T-helper 2 cell (primary cell): ENCODE data around the gene CALN1.
"Not testable (repeated sequence)": the region's sequence is repeated elsewhere in the genome, so short reads cannot be mapped to it uniquely, and the experiment has no call there.

Experiments used
- DNase-seq, 5 experiments: peaks; one replicate each; pipeline versions ENCODE4 v3.0.0 to v3.0.0-alpha.2; 2012 to 2022

CALN1 gene

DNA sequence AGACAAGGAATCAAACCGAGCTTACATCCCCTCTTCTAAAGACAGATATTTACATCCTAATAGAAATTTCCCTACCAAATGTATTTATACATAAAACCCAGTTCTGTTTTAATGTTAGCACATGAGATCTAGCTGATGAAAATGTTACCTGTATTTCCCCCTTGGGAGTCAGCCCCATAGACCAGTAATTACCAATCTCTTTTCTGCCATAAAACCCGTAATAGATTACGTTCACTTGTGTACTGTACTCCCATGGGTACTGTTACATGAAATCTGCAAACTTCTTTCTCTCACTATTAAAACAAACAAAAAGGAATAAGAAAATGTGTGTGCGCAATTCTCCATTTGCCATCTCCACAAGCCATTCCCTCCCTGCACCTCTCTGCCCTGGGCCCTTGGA lies 450.9 kb downstream of the CALN1 start:
- DNase-seq: no peak

DNA sequence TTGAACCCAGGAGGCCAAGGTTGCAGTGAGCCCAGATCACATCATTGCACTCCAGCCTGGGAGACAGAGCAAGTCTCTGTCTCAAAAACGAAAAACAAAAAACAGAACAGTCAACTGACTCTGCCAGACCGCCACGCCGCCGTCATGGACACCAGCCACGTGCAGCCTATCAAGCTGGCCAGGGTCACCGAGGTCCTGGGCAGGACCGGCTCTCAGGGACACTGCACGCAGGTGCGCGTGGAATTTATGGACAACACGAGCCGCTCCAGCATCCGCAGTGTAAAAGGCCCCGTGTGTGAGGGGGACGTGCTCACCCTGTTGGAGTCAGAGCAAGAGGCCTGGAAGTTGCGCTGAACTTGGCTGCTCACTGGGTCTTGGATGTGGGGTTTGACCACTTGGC lies 470.0 kb downstream of the CALN1 start:
- no peak for DNase-seq

DNA sequence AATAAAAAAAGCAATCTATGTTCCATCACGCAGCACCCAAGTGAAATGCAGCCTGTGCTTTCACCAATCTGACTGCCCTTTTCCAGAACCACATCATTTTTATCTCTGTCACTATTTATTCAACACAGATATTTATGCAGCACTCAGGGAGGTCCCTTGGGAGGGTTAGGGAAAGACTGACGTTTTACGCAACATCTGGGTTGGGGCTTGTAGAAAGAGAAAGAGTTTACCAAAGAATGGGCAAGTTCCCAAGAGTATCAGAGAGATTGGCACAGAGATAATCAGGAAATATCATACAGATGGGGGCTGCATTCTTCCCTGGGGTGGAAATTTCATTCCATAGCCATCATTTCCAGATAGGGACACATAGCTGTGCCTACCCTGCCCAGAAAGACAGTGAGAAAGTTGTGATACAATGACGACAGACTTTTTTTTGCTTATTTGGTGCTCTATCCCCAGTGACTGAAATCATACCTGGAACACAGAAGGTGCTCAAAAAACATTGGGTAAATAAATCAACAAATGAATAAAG lies 474.2 kb downstream of the CALN1 start:
- no peak for DNase-seq

DNA sequence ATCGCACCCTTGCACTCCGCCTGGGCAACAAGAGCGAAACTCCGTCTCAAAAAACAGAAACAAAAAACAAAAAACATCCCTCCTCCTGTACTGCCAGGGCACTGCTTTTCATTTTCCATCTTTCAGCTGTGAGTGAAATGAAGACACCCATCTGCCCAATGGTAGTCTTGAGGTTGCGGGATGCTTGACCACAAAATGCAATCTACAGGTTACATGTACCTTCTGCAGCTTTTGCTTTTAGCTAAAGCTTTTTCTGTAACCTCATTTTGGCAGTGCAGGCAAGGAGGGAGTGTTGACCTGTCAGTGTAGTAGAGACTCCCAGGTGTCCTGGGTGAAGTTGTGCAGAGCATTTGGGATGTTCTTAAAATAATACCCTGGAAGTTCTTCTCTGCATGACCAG lies 476.5 kb downstream of the CALN1 start:
- no peak for DNase-seq

DNA sequence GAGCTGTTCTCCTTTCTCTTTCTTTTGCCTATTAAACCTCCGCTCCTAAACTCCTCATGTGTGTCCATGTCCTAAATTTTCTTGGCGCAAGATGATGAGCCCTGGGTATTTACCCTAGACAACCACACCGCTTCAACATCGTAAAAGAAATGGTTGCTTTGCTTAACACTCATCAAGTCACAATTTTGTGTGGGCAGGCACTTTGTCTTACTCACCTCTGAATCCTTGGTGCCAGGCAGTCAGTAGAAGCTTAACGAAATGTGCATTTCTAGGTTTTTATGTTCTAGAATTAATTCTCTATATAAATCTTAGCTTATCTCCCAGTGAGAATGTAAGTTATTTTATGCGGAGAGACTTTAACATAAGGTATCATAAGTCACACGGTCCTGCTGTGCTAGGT lies 478.7 kb downstream of the CALN1 start:
- DNase-seq: no peak

DNA sequence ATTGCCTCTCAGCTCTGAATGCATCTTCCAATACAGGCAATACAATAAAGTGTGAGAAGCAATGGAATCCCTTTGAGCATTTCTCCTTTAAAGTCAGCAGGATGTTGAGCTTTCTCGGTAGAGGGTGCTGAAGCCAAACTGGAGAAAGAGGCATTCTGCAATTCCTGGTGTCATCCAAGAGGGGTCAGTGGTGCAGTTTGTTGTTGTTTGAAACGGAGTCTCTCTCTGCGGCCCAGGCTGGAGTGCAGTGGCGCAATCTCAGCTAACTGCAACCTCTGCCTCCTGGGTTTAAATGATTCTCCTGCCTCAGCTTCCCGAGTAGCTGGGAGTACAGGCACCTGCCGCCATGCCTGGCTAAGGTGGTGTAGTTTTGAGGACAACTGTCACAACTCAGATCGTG lies 486.5 kb downstream of the CALN1 start:
- DNase-seq: no peak

DNA sequence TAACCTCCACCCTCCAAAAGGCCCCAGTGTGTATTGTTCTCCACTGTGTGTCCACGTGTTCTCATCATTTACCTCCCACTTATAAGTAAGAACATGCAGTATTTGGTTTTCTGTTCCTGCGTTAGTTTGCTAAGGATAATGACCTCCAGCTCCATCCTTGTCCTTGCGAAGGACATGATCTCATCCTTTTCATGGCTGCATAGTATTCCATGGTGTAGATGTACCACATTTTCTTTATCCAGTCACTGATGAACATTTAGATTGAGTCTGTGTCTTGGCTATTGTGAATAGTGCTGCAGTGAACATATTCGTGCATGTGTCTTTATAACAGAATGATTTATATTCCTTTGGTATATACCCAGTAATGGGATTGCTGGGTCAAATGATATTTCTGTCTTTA lies 497.9 kb downstream of the CALN1 start:
- DNase-seq: not testable (repeated sequence)

DNA sequence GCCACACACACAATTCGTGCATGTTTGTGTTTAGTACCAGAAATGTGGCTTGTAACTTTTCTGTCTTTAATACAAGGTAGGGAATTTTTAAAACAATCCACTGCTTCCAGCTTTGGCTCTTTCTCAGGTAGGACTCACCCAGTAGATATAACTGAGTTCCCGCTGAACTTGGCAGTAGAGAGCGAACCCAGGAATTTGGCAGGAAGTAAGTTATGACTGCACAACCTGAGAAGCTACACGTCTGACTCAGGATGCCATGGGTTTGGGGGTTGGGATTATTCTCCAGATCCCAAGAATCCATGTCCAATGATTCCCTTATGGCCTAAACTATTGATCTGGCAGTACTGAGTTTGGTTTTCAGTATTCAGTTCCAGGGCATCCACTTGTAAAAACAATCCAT lies 499.7 kb downstream of the CALN1 start:
- no peak for DNase-seq

DNA sequence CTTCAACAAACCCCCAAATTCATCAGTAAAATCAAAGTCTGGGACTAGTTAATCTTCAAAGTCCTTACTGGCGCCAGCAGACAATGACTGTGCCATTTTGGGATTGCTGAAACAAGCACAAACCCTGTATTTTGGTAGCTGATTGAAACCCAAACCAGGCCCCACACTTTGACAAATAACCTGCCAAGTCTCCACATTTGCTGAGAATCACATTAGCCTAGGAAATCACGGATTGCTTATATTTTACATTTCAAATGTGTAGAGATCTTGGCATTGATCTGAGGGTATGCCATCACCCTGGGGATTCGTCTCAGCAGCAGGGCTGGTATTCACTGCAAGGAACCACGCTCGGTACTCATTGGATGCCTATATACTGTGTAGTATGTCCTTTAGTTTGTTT lies 501.1 kb downstream of the CALN1 start:
- no peak for DNase-seq

DNA sequence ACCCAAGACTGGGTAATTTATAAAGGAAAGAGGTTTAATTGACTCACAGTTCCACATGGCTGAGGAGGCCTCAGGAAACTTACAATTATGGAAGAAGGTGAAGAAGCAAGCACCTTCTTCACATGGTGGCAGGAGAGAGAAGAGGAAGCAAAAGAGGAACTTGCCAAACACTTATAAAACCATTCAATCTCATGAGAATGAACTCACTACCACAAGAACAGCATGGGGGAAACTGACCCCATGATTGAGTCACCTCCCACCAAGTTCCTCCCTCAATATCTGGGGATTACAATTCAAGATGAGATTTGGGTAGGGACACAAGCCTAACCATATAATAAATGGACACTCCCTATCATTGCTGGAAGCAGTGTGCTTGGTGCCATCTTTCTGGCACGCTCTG lies 506.3 kb downstream of the CALN1 start:
- DNase-seq: no peak

DNA sequence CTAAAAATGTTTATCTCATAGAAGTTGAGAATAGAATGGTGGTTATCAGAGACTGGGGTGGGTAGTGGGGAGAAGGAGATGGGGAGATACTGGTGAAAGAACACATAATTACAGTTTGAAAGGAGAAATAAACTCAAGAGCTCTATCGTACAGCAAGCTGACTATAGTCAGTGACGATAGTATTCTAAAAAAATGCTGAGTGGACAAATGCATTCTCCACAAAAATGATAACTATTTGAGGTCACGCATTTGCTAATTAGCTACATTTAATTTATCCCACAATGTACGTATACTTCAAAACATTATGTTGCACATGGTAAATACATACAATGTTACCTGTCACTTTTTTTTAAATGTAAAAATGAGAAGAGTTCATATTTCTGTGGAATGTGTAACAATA lies 507.7 kb downstream of the CALN1 start:
- DNase-seq: no peak

DNA sequence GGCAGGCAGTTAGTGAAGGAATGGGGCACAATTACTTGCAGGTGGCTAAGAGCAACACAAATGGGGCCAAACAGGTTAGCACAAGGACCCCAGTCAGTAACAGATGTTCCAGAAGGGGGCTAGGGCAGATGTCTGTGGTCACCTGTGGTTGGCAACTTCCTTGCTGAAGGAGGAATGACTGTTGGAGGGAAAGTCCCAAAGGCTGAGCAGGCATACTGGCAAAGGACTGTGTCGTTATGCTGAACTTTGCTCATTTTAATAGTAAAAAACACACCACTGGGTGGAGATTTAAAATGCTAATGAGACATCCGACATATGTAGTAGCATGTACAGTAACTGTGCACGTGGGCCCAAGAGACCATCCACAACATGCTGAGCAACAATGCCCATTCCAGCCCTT lies 511.6 kb downstream of the CALN1 start:
- DNase-seq: no peak

DNA sequence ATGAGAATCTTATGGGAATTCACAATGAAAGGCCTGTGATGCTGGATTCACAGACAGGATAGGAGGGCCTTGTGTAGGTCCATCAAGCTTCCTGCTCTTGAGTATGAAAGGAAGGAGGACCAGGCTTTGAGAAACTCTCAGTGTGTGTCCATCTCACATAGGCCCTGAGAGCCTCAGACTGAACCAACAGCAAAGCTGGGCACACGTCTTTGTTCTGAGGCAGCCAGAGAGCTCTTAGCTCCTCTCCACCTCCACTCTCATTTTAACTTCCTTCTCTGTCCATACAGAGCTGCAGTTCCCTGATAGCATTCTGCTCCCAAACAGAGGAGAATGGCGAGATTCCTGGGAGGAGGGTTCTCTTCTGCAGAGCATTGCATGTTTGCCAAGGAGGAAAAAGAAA lies 515.6 kb downstream of the CALN1 start:
- DNase-seq: no peak

DNA sequence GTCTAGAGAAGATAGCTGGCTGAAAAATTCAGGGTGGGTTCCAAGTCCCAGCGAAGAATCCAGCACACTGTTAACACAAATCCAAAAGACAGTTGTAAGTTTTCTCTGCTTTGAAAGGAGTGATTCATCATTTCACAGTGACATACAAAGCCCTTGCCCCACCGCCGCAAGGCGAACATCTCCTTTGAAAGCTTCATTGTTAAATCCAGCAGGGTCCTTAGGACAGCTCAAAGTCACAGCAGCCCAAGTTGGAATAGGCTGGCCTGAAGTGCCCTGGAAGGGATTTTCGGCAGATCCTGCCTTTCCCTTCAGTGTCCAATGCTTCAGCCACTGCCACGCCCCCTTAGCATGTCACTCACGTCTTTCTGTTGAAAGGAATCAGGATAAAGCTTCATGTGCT lies 526.1 kb downstream of the CALN1 start:
- no peak for DNase-seq

DNA sequence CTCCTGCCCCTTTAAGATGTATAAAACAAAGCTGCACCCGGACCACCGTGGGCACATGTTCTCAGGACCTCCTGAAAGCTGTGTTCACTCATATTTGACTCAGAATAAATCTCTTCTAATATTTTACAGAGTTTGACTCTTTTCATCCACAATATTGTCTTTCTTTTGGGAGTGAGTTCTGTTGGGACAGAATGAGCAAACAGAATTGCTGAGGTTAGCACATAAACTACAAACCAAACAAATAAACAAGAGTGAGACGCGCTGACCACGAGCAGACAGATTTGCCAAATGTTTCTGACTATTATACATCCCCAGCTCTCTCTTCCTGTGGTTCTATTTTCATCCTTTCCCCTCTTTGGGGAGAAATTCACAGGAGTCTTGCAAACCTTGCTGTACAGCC lies 526.7 kb downstream of the CALN1 start:
- DNase-seq: no peak

DNA sequence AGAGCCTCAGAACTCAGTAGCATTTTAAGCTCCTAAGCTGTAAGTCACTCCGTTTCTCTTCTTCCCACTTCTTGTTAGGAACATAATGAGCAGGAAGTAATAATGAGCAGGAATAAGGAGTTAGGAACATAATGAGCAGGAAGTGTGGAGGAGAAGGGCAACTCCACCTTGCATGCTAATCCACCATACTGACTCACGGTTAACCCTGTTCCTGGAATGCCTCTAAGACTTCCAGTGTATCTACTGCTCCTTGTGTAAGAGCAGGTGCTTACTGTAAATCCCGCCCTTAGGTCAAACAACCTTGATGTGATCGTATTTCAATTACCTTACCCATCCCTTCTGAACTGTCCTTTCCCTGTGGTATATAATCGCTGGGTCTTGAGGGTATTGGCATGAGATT lies 528.7 kb downstream of the CALN1 start:
- no peak for DNase-seq

DNA sequence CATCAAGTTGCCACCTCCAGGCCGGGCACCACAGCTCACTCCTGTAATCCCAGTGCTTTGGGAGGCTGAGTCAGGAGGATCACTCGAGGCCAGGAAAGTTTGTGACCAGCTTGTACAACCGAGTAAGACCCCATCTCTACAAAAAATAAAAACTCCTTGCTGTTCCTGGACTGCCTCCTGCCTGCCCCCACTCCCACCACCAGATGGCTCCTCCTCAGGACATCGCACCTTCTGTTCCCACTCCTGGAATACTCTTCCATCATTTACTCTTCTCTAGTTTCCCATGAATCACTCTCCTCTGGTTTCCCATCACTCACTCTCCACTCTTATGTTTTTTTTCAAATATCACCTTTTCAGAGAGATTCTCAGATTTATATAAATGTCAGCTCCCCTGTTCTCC lies 540.7 kb downstream of the CALN1 start:
- DNase-seq: no peak

DNA sequence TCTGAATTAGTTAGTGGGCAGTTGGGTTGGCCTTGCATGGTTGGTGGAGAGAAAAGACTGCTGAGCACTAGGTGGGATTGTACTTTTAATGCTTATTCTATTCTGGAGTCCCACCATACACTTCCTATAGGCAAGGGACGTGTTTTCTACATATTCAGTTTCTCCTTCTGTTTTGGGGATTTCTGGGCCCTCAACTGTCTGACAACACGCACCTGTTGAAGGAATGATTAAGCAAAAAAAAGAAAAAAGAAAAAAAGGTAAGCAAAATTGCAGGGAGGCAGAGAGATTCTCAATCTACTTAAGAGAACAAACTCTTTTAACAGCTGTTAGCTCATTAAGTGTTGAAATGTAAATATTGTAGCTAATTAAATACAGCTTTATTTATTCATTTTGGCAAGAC lies 541.3 kb downstream of the CALN1 start:
- no peak for DNase-seq

DNA sequence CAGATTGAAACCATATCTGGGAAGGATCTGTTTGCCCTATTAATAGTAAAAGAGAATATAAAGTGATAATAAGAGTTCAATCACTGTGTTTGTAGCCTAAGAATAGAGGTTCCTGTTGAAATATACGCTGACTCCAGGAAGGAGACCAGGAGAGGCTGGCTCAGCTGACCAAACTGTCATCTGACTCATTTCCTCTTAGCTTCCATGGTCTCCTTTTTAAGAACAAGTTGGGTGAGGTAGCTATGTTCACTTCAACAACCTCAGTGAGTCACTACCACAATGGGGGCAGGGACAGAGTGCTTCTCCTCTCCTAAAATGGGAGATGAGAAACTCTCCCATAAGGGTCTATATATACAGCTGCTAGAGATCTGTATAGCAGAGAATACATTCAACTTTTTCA lies 543.3 kb downstream of the CALN1 start:
- no peak for DNase-seq

DNA sequence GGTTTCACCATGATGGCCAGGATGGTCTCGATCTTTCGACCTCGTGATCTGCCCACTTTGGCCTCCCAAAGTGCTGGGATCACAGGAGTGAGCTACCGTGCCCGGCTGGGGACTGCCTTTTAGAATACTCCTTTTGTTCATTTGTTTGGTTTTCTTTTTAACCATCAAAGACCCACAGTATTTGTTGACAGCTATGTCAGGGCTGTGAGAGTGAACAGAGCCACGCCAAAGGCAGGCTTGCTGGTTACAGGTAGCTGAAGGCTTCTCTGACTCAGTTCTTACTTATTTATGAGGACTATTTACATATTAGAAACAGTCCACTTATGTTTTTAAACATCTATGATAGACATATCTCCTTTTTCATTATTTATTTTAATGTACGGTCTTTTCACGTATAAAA lies 544.5 kb downstream of the CALN1 start:
- DNase-seq: no peak

DNA sequence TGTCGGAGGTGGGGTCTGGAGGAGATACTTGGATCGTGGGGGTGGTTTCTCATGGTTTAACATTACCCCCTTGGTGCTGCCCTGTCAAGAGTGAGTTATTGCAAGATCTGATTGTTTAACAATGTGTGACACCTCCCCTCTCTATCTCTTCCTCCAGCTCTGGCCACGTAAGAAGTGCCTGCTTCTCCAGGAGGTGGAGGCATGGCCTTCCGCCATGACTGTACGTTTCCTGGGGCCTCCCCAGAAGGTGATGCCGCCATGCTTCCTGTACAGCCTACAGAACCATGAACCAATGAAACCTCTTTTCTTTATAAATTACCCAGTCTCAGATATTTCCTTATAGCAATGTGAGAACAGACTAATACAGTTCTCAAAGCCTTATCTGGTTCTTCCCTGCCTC lies 547.0 kb downstream of the CALN1 start:
- DNase-seq: no peak

DNA sequence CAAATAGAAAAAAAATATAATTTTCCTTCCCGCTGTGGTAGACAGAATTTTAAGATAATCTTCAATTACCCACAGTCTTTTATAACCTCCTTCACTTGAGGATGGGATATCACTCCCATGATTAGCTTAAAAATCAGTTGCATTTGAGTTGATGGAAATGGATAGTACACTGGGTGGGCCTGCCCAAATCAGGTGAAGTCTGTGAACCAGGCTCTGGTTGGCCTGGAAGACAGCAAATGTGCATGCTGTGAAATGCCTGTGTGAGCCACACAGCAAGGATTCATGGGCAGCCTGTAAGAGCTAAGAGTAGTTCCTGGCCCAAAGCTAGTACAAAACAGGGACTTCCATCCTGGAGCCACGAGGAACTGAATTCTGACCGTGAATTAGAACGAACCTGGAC lies 548.0 kb downstream of the CALN1 start:
- no peak for DNase-seq

DNA sequence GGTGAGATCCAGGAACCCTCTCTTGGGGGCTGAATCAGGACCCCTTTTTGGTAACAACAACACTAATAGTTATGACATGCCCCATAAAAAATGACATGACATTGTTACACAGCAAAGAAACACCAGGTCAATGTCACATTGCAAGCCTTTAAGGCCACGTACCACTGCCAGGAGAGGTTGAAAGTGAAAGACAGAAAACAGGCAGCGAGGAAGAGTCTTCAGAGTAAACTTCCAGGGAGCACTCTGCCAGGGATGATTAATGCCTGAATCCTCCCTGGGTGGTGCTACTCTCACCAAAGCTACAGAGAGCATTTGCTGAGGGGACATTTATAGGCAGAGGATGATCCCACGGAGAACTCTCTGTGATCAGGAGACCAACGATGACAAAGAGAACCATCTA lies 551.6 kb downstream of the CALN1 start:
- DNase-seq: no peak

DNA sequence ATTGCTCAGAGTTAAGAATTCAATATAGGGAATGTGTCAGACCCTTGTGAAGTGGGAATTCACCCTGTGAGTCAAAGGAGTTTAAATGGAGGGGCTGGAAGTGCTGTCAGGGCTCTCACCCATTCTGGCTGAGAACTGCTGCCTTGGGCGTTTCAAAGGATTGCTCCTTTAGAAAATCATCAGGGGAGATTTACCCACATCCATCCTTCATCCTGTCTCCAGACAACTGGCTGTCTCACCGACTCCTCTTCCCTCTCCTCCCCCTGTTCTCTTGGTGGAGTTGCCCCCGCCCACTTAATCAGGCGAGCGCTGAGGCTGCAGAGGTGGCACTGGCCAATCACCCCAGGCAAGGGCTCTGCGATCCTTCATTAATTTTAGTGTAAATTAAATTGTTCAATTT lies 554.8 kb downstream of the CALN1 start:
- no peak for DNase-seq

DNA sequence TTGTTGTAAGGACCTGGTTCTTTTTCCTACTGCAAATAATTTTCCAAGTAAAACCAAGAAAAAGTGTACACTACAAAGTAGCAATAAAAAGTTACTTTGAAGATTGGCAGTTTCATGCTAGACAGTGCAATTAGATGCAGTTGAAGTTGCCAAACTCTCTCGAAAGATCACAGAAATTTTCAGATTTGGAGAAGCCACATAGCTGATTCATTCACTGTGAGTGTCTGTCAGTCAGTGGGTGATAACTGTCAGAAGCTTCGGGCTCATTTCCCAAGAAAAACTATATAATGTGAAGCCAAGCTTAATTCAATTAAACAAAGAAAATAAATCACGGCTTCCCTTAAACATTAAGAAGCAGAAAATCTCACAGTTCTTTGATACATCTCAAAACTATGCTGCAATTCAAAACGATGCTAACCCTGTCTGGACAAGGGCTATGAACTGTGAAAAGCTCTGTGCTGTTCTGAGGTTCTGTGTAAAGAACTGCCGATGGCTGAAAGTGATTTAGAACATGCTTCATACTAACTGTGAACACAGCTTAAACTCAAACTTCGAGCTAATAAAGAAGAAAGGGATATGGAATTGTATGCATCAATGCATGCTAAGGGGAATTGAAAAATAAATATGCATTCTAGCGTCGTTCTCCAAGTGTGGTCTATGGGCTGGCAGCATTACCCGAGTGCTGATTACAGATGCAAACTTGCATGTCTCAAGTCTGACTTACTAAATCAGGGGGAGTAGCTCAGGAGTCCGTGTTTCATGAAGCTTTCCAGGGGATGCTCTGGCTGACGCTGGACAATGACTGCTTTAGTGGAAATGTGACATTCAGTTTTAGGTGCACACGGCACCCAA lies 557.4 kb downstream of the CALN1 start:
- no peak for DNase-seq
